HG03439 (cell line): ENCODE data around the gene XDH.

Experiments
- ATAC-seq: cut with Tn5 transposase; IDR thresholded peaks from one replicate; pipeline ENCODE4 v1.9.1; 2021; ENCODE audit warnings: mild to moderate bottlenecking, moderate library complexity; ENCODE audit not compliant: unreplicated experiment

Gene XDH

GRCh38 chr2:31333046-31333445, 81.5 kb downstream of the XDH start:
- no peak for ATAC-seq

DNA sequence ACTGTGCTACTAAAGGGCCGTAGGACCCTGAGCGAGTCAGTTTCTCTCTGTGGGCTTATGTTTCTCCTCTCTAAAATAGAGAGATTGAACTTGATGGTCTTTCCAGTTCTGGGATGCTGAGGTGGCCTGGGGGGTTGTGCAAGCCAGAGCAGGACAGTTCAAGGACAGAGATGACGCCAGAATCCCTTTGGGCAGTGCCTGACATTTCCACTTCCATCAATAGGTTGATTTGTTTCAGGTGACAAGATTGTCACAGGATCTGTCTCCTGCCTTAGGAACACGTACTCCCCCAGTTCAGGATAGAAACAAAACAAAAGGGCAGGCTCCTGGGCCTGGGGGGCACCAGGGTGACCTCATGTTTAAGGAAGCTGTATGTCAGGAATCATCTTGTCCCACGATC, 82.0 kb downstream of the XDH start:
- no peak for ATAC-seq

DNA sequence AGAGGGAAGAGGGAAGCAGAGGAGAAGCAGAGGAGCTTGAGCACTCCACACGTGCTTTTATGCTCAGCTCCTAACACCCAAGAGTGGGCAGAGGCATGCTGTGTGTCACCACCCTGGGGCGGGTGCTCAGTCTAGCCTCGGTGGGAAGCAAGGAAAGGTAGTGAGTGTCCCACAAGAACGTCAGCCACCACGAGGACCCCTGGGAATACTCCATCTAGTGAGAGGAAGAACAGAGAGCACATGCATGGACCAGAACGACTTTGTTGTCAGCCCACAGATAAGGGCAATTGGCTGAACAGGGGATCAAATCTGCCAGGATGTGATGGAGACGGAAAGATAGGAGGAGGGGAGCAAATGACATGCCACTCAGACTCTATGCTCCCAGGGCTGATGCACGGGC, 83.4 kb downstream of the XDH start:
- ATAC-seq = no peak

DNA sequence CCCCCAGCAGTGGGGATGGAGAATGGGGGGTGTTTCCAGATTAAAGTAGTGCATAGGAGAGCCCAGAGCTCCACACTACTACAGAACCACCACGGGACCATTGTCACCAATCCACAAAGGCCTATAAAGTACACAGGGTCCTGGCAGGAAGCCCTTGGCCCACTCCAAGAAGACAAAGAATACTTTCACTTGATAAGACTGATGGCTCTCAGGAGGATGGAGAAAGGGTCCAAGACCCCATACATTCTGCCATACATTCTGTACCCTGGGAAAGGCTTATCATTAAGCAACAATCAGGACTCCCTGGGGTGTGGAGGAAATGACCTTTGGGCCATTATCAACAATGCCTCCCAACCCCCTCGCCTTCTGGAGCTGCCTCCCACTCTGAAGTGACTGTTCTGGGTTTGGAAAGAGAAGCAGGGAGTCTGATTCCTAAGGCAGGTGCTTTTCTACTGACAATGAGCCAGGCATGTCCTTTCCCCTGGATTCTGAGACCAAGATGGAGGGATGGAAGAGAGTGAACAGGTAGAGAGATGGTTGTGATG, 85.4 kb downstream of the XDH start:
- ATAC-seq = no peak

- no peak for ATAC-seq
These were observed 86.5 kb downstream of the XDH start for GRCh38 chr2:31328026-31328425.

DNA sequence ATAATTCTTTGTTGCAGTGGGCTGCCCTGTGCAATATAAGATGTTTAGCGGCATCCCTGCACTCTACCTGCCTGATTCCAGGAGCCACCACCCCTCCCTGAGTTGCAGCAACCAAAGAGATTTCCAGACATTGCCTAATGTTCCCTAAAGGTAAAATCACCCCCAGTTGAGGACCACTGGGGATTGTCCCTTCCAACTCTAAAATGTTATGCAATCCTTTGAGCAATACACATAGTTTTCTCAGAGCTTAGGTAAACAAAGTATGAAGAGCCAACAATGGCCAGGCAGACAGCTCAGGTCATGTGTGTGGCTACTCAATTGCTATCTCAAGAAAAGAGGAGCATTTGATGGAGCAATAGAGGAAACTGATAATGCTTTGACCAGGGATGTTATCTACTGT, 87.0 kb downstream of the XDH start:
- ATAC-seq = no peak

GRCh38 chr2:31324016-31324633, 90.4 kb downstream of the XDH start:
- ATAC-seq = peak; percentile 78

DNA sequence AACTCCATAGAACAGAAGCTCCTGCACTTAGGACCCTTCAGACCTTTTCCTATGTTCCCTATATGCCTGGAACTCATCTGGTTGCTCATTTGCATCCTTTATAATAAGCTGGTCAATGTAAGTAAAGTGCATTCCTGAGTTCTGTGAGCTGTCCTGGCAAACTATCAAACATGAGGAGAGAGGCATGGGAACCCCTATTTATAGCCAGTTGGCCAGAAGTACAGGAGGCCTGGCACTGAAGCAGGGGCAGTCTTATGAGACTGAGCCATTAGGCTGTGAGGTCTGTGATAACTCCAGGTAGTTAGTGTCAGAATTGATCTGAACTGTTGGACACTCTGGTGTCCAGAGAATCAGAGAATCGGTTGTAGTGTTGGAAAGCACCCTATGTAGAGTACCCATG, 92.2 kb downstream of the XDH start:
- ATAC-seq = no peak

GRCh38 chr2:31319406-31320175, 95.0 kb downstream of the XDH start:
- ATAC-seq = no peak

DNA sequence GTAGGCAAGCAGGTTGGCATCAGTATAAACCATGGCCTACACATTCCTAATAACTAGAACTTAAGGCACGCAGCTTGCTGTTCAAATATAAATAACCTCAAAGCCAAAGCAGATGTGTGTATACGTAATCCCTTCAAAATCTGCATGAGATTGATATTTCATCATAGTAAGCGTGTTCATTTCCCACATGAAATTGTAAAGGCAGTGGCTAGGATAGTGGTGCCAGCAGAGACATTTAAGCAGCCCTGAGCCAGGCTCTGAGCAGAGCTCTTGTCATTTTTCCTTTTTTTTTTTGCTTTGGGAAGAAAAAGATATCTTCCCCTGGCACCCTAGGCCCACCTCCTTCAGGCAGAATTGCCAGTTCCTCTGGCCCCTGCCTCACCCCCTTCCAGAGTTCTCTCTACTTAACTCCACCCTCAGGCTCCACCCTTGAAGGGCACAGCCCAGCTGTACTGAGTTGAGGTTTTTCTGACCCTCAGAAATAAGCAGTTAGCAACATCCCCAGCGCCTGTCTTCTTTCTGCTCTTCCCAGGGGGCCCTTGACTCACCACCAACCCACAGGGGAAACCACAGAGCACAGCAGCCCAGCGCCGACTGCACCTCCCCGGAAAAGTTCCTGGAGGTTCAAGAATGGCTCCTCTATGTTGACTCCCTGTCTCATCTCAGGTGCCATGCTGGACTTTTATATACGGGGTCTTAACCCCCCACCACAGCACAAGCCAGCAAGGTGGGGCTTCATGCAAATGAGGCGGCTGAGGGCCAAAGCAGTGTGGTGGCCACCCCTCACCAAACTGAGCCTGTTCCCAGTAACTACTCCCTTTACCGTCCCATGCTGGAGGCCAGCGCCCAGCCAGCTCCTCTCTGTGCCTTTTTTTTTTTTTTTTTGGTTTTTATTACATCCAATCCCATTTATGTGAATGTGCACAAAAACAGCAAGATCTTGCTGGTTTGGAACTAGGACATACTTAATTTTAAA, 95.9 kb downstream of the XDH start:
- no peak for ATAC-seq

DNA sequence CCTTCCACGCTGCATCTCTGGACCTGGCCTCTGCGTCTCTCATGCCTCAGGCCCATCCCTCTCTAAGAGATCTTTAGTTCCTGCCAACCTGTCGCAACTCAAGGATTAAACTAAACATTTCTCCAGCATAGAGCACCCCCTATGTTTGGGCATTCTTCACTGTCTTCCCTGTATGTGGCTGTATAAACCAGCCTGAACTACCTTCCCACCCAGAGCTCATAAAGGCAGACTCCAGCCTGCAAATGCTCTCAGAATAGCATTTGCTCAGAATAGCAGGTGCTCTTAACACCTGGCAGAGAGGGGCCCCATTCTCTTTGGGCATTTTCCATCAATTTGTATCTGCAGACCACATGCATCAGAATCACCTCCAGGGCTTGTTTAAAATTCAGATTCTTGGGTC, 97.1 kb downstream of the XDH start:
- no peak for ATAC-seq

DNA sequence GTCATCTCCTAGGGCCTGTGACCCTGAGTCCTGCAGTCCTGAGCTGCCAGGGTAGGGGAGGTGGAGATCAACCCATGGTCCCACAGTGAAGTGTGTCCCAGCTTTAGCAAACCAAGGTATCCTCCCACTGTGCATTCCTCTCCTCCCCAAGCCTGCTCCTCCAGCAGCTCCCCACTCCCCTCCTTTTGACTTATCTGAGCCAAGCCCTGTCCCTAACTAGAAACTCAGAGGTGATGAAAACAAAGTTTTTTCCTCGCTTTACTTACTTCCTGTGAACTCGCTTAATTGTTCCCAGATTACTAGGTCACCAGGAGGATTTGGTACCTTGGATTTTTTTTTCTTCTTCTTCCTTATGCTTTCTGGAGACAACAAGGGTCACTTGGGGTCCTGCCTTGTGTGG, 99.8 kb downstream of the XDH start:
- no peak for ATAC-seq

DNA sequence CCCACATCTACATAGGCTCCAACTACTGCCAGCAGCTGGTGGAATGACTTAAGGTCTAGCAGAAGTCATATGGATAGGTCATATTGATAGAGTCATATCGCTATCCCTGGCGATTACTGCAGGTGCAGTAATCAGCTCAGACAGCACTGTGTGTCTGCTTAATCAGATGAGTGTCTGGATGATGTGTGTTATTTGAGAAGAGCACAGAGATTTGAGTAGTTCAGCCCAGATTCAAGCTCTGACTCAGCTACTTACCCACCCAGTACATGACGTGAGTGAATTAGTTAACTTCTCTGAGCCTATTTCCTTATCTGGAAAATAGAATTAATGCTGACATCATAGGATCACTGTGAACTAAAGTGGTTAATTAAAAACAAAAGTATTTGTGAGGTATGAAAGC, 101.6 kb downstream of the XDH start:
- ATAC-seq = no peak

DNA sequence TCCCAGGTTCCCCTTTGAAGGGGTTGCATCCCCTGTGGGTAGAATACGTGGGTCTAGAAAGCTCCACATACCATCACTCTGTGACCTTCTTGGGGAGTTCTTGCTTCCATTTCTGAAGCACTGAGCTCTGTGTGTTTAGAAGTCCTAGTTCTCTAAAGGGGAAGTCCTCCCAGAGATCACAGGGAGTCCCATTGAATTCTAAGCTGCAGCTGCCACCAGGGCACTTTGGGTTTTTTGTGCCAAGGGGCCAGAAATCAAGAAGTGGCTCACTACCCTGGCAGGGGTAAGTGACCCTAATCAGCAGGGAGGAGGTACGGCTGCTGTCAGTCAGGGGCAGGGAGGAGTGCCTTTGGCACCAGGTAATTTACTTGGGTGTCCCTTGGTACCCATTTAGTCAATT, 109.7 kb downstream of the XDH start:
- no peak for ATAC-seq

DNA sequence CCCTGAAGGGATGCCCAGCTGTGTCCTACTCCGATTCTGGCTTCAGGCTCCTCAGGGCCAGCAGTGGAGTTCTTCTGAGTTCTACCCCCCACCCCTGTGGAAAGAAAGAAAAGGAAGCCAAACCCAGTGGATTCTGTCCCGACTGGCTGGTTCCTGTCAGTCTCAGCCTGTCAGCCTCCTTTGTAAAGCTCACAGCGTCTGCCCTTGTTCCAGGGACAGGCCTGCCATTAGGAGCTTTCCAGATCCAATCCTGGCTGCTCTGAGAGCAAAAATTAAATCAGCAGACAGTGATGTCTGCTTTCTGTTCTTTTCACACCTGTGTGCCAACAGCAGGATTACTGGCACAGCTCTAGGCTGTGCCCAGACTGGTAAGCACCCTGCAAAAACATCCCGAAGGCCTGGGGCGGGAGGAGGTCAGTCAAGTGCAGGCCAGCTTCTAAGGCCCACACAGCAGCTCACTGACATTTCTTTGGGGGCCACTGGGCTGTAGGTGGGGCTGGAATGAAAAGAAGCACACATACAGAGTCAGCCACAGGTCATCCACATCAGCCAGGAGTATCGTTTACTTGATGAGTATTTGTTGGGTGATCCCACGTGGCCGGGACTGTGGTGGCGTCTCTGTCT, 111.5 kb downstream of the XDH start:
- no peak for ATAC-seq

GRCh38 chr2:31300309-31300708, 114.2 kb downstream of the XDH start:
- no peak for ATAC-seq

GRCh38 chr2:31299547-31299946, 115.0 kb downstream of the XDH start:
- ATAC-seq = no peak

- ATAC-seq = no peak
These were observed 116.8 kb downstream of the XDH start for GRCh38 chr2:31297751-31298150.

DNA sequence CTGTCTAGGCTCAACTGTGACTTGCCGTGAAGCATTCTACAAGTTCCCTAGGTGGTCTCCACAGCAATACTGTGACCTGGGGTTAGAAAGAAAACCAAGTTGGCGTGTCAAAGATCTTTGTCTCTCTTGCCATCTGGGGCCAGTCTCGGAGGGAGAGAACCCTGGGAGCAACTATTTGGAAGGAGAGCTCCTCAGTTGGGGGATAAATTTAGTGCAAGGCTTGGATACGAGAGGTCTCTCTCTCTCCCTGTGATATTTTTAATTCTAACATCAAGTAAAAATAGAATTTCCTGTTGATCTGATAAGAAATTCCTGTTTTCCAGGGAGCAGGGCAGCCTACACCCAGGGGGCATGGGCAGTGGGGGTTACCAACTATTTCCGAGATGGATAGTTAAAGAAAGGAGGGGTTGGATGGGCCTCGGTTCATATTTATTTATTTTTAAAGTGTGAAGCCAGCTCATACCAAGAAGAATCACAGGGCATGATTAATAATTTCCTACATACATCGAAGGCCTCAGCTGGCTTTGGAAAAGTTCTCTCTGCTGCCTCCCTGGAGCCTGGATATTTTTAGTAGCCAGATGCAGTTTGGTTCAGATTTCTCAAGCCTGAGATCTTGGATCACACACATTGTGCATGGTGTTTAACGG, 117.8 kb downstream of the XDH start:
- ATAC-seq = no peak

GRCh38 chr2:31294196-31294595, 120.3 kb downstream of the XDH start:
- no peak for ATAC-seq
